ENCODE results near the gene TCEAL9.

- no peak for TF ChIP-seq CTCF (IDR thresholded peaks at IDR 0.05)
- TF ChIP-seq EZH2 (IDR thresholded peaks at IDR 0.05) = no peak
Measured at GRCh38 chrX:103367502-103367901, 11.2 kb downstream of the TCEAL9 start.
